HCT116 (cell line): Measurements from ENCODE around the gene CDKL4. TPM values are rescaled to one million over a fixed set of nuclear protein-coding genes. Genes with fewer than 3 reads are reported as not detected.

Experiments
- ATAC-seq: fragments of 200-7000 bp; cut with Tn5 transposase; 2 replicates; pipeline ENCODE4 v1.9.1; 2020; ENCODE audit warnings: mild to moderate bottlenecking, moderate library complexity
- BruUV-seq: library from RNA; stranded (reverse); fragments of 400-500 nt; replicated peaks from 2 replicates; lab custom pipeline; 2021; lab: Mats Ljungman, UMichigan
- CTCF ChIA-PET: fragments of 300-600 bp; sonication (Branson Sonifier 250); formaldehyde crosslinking; loops from one replicate; lab custom pipeline; 2021; ENCODE audit warnings: antibody characterized with exemption; lab: Charles Lee
- POLR2A ChIA-PET: fragments of 300-600, 350-600 bp; sonication (Branson Sonifier 250); formaldehyde crosslinking; loops from one replicate; lab custom pipeline; 2021; ENCODE audit warnings: antibody characterized with exemption; lab: Charles Lee
- RAD21 ChIA-PET, 2 experiments: fragments of 300-600 bp; sonication (Branson Sonifier 250); formaldehyde crosslinking; loops; one replicate each; lab custom pipeline; 2023; ENCODE audit warnings: low total read pairs in 2 of 2; ENCODE audit not compliant: uncharacterized antibody in 2 of 2, unreplicated experiment in 2 of 2, low non-redundant PET in 1 of 2; lab: Charles Lee
- DNase-seq: peaks from one replicate; pipeline ENCODE4 v3.0.0-alpha.2; 2010; ENCODE audit warnings: low read depth, low spot score
- H2AFZ ChIP-seq: fragments of 200-600 bp; shearing (Covaris generic), sonication (generic); 2 replicates; pipeline ENCODE4 v1.6.1; 2017; ENCODE audit warnings: low read depth, mixed run types, mixed read lengths, antibody characterized with exemption, low read length; ENCODE audit not compliant: poor library complexity, severe bottlenecking
- H3K27ac ChIP-seq: 2 replicates; pipeline ENCODE4 v1.5.1; 2012; ENCODE audit warnings: low read depth, low read length
- H3K27me3 ChIP-seq: fragments of 200-600 bp; sonication (generic); 2 replicates; pipeline ENCODE4 v1.6.1; 2016; ENCODE audit warnings: mixed run types, low read length, mixed read lengths; ENCODE audit not compliant: insufficient read depth
- H3K36me3 ChIP-seq, 2 experiments: fragments of 200-500 bp in 1 of 2; fragments of 200-600 bp in 1 of 2; sonication (Bioruptor generic) in 1 of 2; sonication (generic) in 1 of 2; 2 replicates each; pipeline versions ENCODE4 v1.5.1 to v1.6.1; 2014 to 2016; ENCODE audit warnings: low read length in 2 of 2, inconsistent platforms in 1 of 2, mixed read lengths in 1 of 2, mixed run types in 1 of 2; ENCODE audit not compliant: insufficient read depth in 2 of 2, control insufficient read depth in 1 of 2
- H3K4me1 ChIP-seq, 2 experiments: fragments of 200-600 bp in 1 of 2; sonication (generic) in 1 of 2; 2 replicates each; pipeline versions ENCODE4 v1.5.1 to v1.6.1; 2012 to 2017; ENCODE audit warnings: low read length in 2 of 2, inconsistent platforms in 1 of 2, mild to moderate bottlenecking in 1 of 2, mixed read lengths in 1 of 2, mixed run types in 1 of 2, moderate library complexity in 1 of 2; ENCODE audit not compliant: insufficient read depth in 2 of 2, control insufficient read depth in 1 of 2
- H3K4me2 ChIP-seq: fragments of 200-600 bp; sonication (generic); 2 replicates; pipeline ENCODE4 v1.6.1; 2017; ENCODE audit warnings: mixed run types, low read length, mixed read lengths
- H3K4me3 ChIP-seq, 2 experiments: fragments of 200-600 bp in 1 of 2; sonication (generic) in 1 of 2; replicated peaks in 1 of 2; 2 replicates each; pipeline ENCODE4 v1.5.1; 2011 to 2016; ENCODE audit warnings: low read length in 2 of 2, control low read depth in 1 of 2, low read depth in 1 of 2, mild to moderate bottlenecking in 1 of 2, mixed read lengths in 1 of 2, mixed run types in 1 of 2
- H3K79me2 ChIP-seq: fragments of 200-600 bp; sonication (generic); 2 replicates; pipeline ENCODE4 v1.6.1; 2017; ENCODE audit warnings: mild to moderate bottlenecking, mixed run types, low read length, moderate library complexity, mixed read lengths; ENCODE audit not compliant: insufficient read depth
- H3K9ac ChIP-seq: fragments of 200-600 bp; sonication (generic); 2 replicates; pipeline ENCODE4 v1.6.1; 2016; ENCODE audit warnings: low read length, mixed read lengths
- H3K9me2 ChIP-seq: fragments of 200-600 bp; sonication (generic), shearing (Covaris generic); 2 replicates; pipeline ENCODE4 v1.6.1; 2017; ENCODE audit warnings: mixed run types, mild to moderate bottlenecking, moderate library complexity; ENCODE audit not compliant: insufficient read depth
- H3K9me3 ChIP-seq, 2 experiments: fragments of 200-500 bp in 1 of 2; fragments of 200-600 bp in 1 of 2; sonication (Bioruptor generic) in 1 of 2; sonication (generic) in 1 of 2; 2 replicates each; pipeline ENCODE4 v1.6.1; 2014 to 2017; ENCODE audit warnings: low read length in 2 of 2, mixed read lengths in 2 of 2, inconsistent platforms in 1 of 2, low read depth in 1 of 2, mild to moderate bottlenecking in 1 of 2, mixed run types in 1 of 2, moderate library complexity in 1 of 2; ENCODE audit not compliant: control insufficient read depth in 1 of 2, insufficient read depth in 1 of 2
- H4K20me1 ChIP-seq: fragments of 200-600 bp; sonication (generic), shearing (Covaris generic); 2 replicates; pipeline ENCODE4 v1.6.1; 2017; ENCODE audit warnings: mixed run types, mild to moderate bottlenecking, moderate library complexity; ENCODE audit not compliant: insufficient read depth
- CBX3 ChIP-seq: IDR thresholded peaks from 2 replicates; pipeline ENCODE4 v1.6.1; 2012; ENCODE audit warnings: low read depth
- ELF1 ChIP-seq: IDR thresholded peaks from 2 replicates; pipeline ENCODE4 v1.6.1; 2012; ENCODE audit warnings: low read depth, borderline replicate concordance
- EZH2phosphoT487 ChIP-seq: fragments of 200-600 bp; IDR thresholded peaks from 2 replicates; pipeline ENCODE4 v1.6.1; 2018; ENCODE audit warnings: antibody characterized with exemption, borderline replicate concordance
- FOSL1 ChIP-seq: IDR thresholded peaks from 2 replicates; pipeline ENCODE4 v1.6.1; 2012; ENCODE audit warnings: low read depth
- SRF ChIP-seq: IDR thresholded peaks from 2 replicates; pipeline ENCODE4 v1.6.1; 2012; ENCODE audit warnings: low read depth
- YY1 ChIP-seq: IDR thresholded peaks from 2 replicates; pipeline ENCODE4 v1.6.1; 2011; ENCODE audit warnings: low read length, low read depth, moderate library complexity, mild to moderate bottlenecking; ENCODE audit not compliant: insufficient replicate concordance; ENCODE audit errors: extremely low read depth
- intact Hi-C: fragments of 100-400 bp; cut with micrococcal nuclease; formaldehyde crosslinking; loops from 2 replicates; pipeline ENCODE4 v1.10.0; 2022
- total RNA-seq: library from RNA; stranded (reverse); gene quantifications from one replicate; pipeline ENCODE4 v1.2.1, GENCODE V29; 2021; ENCODE audit not compliant: unreplicated experiment
- TF ChIP-seq, protein P1 (sequence below): IDR thresholded peaks from 2 replicates; pipeline ENCODE4 v1.6.1; 2012; ENCODE audit warnings: low read depth
- TF ChIP-seq, protein P2 (sequence below): IDR thresholded peaks from 2 replicates; pipeline ENCODE4 v1.6.1; 2011; ENCODE audit warnings: mild to moderate bottlenecking, low read length, moderate library complexity; ENCODE audit not compliant: insufficient replicate concordance; ENCODE audit errors: extremely low read depth

Gene CDKL4
- total RNA-seq, 1 experiment from 2014 or later = 0.27 TPM

DNA sequence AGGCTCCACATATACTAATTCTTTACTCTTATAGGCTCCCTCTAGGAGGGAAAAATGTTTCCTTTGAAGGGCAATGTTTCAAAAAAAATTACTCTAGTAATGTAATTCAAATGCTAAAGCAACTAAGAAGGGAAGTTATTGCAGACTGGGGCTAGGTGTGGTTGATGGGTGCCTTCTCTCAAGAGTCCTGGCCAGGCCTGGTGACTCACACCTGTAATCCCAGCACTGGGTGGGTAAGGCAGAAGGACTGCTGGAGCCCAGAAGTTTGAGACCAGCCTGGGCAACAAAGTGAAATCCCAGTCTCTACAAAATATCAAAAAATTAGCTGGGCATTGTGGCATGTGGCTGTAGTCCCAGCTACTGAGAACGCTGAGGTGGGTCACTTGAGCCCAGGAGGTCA lies 31.2 kb upstream of the CDKL4 start:
- RAD21 ChIA-PET = no interaction called here
- Histone ChIP-seq H3K9ac (no peak overlapping the region), H3K4me2 (no peak overlapping the region), H3K27me3 (no peaks in the 10 kb centered on the region), H3K27ac (no peak overlapping the region), H3K36me3 (peaks cover 2 to 5% of the 10 kb centered on the region in 2 experiments; a peak in 1 of 4 replicates), H3K79me2 (no peaks in the 10 kb centered on the region), H3K9me3 (no peaks in the 10 kb centered on the region), H3K4me1 (peaks cover 0 to 6% of the 10 kb centered on the region in 2 experiments; a peak in 2 of 4 replicates), H3K4me3 (no peak overlapping the region), H4K20me1 (no peaks in the 10 kb centered on the region), H3K9me2 (no peaks in the 10 kb centered on the region), H2AFZ (no peak overlapping the region)
- POLR2A ChIA-PET = no interaction called here
- BruUV-seq = no TSS peak
- intact Hi-C loops = no loop called here
- ATAC-seq (peak; percentile 74), DNase-seq (no peak)
- TF ChIP-seq, protein P1, sequence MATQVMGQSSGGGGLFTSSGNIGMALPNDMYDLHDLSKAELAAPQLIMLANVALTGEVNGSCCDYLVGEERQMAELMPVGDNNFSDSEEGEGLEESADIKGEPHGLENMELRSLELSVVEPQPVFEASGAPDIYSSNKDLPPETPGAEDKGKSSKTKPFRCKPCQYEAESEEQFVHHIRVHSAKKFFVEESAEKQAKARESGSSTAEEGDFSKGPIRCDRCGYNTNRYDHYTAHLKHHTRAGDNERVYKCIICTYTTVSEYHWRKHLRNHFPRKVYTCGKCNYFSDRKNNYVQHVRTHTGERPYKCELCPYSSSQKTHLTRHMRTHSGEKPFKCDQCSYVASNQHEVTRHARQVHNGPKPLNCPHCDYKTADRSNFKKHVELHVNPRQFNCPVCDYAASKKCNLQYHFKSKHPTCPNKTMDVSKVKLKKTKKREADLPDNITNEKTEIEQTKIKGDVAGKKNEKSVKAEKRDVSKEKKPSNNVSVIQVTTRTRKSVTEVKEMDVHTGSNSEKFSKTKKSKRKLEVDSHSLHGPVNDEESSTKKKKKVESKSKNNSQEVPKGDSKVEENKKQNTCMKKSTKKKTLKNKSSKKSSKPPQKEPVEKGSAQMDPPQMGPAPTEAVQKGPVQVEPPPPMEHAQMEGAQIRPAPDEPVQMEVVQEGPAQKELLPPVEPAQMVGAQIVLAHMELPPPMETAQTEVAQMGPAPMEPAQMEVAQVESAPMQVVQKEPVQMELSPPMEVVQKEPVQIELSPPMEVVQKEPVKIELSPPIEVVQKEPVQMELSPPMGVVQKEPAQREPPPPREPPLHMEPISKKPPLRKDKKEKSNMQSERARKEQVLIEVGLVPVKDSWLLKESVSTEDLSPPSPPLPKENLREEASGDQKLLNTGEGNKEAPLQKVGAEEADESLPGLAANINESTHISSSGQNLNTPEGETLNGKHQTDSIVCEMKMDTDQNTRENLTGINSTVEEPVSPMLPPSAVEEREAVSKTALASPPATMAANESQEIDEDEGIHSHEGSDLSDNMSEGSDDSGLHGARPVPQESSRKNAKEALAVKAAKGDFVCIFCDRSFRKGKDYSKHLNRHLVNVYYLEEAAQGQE = no peak
- TF ChIP-seq FOSL1 = 0 out of 2 replicates have a peak, but pooled peaks have one; percentile 19
- CTCF ChIA-PET = no interaction called here

DNA sequence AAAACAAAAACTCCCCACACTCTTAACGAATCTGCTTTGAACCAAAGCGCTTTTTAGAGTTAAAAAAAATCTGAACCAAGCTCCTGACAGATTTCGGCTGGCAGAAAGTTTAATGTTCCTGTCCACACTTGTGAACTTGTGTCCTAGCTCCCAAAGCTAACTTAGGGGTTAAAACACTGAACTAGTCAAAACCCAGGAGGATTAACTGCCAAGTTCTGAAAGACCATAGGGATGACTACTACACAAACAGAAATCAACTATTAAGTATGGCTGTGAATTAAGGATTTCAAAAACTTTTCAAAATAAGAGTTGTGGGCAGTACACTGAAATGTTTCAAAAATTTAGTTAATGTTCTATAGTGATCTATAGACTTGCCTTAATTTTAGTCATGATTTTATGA lies 26.2 kb upstream of the CDKL4 start:
- DNase-seq = no peak
- Histone ChIP-seq H3K4me2 (no peak overlapping the region), H3K79me2 (no peaks in the 10 kb centered on the region), H3K9ac (no peak overlapping the region), H4K20me1 (no peaks in the 10 kb centered on the region), H3K9me2 (no peaks in the 10 kb centered on the region), H3K36me3 (no peaks in the 10 kb centered on the region; a peak in 1 of 4 replicates)
- POLR2A ChIA-PET = no interaction called here
- intact Hi-C loops = no loop called here
- TF ChIP-seq SRF (no peak), ELF1 (no peak), YY1 (no peak), EZH2phosphoT487 (no peak), CBX3 (no peak)
- TF ChIP-seq, protein P2, sequence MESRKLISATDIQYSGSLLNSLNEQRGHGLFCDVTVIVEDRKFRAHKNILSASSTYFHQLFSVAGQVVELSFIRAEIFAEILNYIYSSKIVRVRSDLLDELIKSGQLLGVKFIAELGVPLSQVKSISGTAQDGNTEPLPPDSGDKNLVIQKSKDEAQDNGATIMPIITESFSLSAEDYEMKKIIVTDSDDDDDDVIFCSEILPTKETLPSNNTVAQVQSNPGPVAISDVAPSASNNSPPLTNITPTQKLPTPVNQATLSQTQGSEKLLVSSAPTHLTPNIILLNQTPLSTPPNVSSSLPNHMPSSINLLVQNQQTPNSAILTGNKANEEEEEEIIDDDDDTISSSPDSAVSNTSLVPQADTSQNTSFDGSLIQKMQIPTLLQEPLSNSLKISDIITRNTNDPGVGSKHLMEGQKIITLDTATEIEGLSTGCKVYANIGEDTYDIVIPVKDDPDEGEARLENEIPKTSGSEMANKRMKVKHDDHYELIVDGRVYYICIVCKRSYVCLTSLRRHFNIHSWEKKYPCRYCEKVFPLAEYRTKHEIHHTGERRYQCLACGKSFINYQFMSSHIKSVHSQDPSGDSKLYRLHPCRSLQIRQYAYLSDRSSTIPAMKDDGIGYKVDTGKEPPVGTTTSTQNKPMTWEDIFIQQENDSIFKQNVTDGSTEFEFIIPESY = no peak
- TF ChIP-seq, all 23 proteins: peak for 0
- no peak for ATAC-seq
- Histone ChIP-seq H3K4me3 (no peak overlapping the region), H3K9me3 (no peaks in the 10 kb centered on the region), H3K4me1 (peaks cover 0 to 2% of the 10 kb centered on the region in 2 experiments; a peak in 1 of 4 replicates), H2AFZ (no peak overlapping the region), H3K27ac (no peak overlapping the region), H3K27me3 (no peaks in the 10 kb centered on the region)
- no TSS peak for BruUV-seq
- CTCF ChIA-PET = no interaction called here
- RAD21 ChIA-PET = no interaction called here
